Endothelial cell of umbilical vein (primary cell): ENCODE results near the gene TRDN. TPM values are rescaled to one million over a fixed set of nuclear protein-coding genes. Genes with fewer than 3 reads are reported as not detected.

Experiments used
- BruUV-seq: library from RNA; stranded (reverse); fragments of 400-500 nt; replicated peaks from 2 replicates; lab custom pipeline; 2021; lab: Mats Ljungman, UMichigan
- CTCF ChIA-PET: fragments of 300-600, 350-600 bp; sonication (Branson Sonifier 250); formaldehyde crosslinking; loops from one replicate; lab custom pipeline; 2021; ENCODE audit warnings: antibody characterized with exemption, inconsistent platforms; lab: Charles Lee
- POLR2A ChIA-PET: fragments of 300-600, 350-600 bp; sonication (Branson Sonifier 250); formaldehyde crosslinking; loops from one replicate; lab custom pipeline; 2021; ENCODE audit warnings: antibody characterized with exemption, inconsistent platforms; lab: Charles Lee
- DNase-seq: peaks from one replicate; pipeline ENCODE4 v3.0.0-alpha.2; 2011; ENCODE audit warnings: low read depth, low spot score
- FAIRE-seq: peaks from 2 replicates; lab custom pipeline; 2011; peaks lifted over from hg19 to GRCh38; lab: Jason Lieb, UNC
- H2AFZ ChIP-seq: 2 replicates; pipeline ENCODE4 v1.6.0; 2012; ENCODE audit warnings: low read depth, low read length, control low read depth, inconsistent platforms
- H3K27ac ChIP-seq: 2 replicates; pipeline ENCODE4 v1.5.1; 2011; ENCODE audit warnings: low read depth, mild to moderate bottlenecking, control low read depth, low read length, moderate library complexity; ENCODE audit not compliant: insufficient read depth
- H3K27me3 ChIP-seq, 2 experiments: 2 replicates each; pipeline versions ENCODE4 v1.6.0 to v1.6.1; 2011; ENCODE audit warnings: low read length in 2 of 2, mixed read lengths in 1 of 2; ENCODE audit not compliant: control insufficient read depth in 2 of 2, insufficient read depth in 2 of 2
- H3K36me3 ChIP-seq, 2 experiments: 2 replicates in 1 of 2; 3 replicates in 1 of 2; pipeline ENCODE4 v1.5.1; 2011; ENCODE audit warnings: low read length in 2 of 2, mild to moderate bottlenecking in 1 of 2, moderate library complexity in 1 of 2; ENCODE audit not compliant: control insufficient read depth in 2 of 2, insufficient read depth in 2 of 2; ENCODE audit errors: extremely low read depth in 1 of 2
- H3K4me1 ChIP-seq: 3 replicates; pipeline ENCODE4 v1.5.1; 2011; ENCODE audit warnings: mild to moderate bottlenecking, low read length; ENCODE audit not compliant: control insufficient read depth, insufficient read depth; ENCODE audit errors: extremely low read depth
- H3K4me2 ChIP-seq: 2 replicates; pipeline ENCODE4 v1.6.1; 2011; ENCODE audit warnings: low read length, control low read depth, mixed read lengths; ENCODE audit not compliant: insufficient read depth
- H3K4me3 ChIP-seq, 3 experiments: fragments of 200-600 bp in 1 of 3; sonication (generic), shearing (Covaris generic) in 1 of 3; replicated peaks in 1 of 3; 2 replicates each; pipeline ENCODE4 v1.5.1; 2011 to 2016; ENCODE audit warnings: control low read depth in 3 of 3, low read length in 3 of 3, mild to moderate bottlenecking in 2 of 3, inconsistent platforms in 1 of 3, low read depth in 1 of 3, moderate library complexity in 1 of 3; ENCODE audit not compliant: insufficient read depth in 1 of 3
- H3K79me2 ChIP-seq: 2 replicates; pipeline ENCODE4 v1.6.0; 2012; ENCODE audit warnings: low read length, inconsistent platforms; ENCODE audit not compliant: control insufficient read depth, insufficient read depth
- H3K9ac ChIP-seq: replicated peaks from 2 replicates; pipeline ENCODE3; 2011; ENCODE audit warnings: low read length, control low read depth; ENCODE audit not compliant: insufficient read depth; ENCODE audit errors: extremely low read depth
- H3K9me1 ChIP-seq: replicated peaks from 3 replicates; pipeline ENCODE4 v1.6.0; 2011; ENCODE audit warnings: mild to moderate bottlenecking, low read length; ENCODE audit not compliant: control insufficient read depth, insufficient read depth; ENCODE audit errors: extremely low read depth
- H3K9me3 ChIP-seq: replicated peaks from 2 replicates; pipeline ENCODE4 v1.5.1; 2012; ENCODE audit warnings: low read length, inconsistent platforms; ENCODE audit not compliant: control insufficient read depth, insufficient read depth
- H4K20me1 ChIP-seq: replicated peaks from 2 replicates; pipeline ENCODE3; 2011; ENCODE audit warnings: mild to moderate bottlenecking, low read length; ENCODE audit not compliant: control insufficient read depth, insufficient read depth; ENCODE audit errors: extremely low read depth
- CTCF ChIP-seq, 2 donors: IDR thresholded peaks; 1 replicate in 1 of 2; 2 replicates in 1 of 2; pipeline ENCODE4 v1.5.1; 2011; ENCODE audit warnings: low read length in 2 of 2, mild to moderate bottlenecking in 2 of 2, moderate library complexity in 2 of 2, control low read depth in 1 of 2, inconsistent platforms in 1 of 2, low read depth in 1 of 2; ENCODE audit not compliant: insufficient read depth in 1 of 2; ENCODE audit errors: extremely low read depth in 1 of 2
- EZH2 ChIP-seq: IDR thresholded peaks from 2 replicates; pipeline ENCODE4 v1.6.1; 2012; ENCODE audit warnings: borderline replicate concordance, low read depth, mild to moderate bottlenecking, moderate library complexity, low read length, inconsistent platforms; ENCODE audit not compliant: severe bottlenecking
- FOS ChIP-seq: IDR thresholded peaks from 2 replicates; pipeline ENCODE4 v1.6.1; 2011; ENCODE audit warnings: mild to moderate bottlenecking, low read length, moderate library complexity, borderline replicate concordance; ENCODE audit not compliant: insufficient read depth
- GATA2 ChIP-seq: IDR thresholded peaks from 2 replicates; pipeline ENCODE4 v1.7.0; 2011; ENCODE audit warnings: low read depth, mild to moderate bottlenecking, moderate library complexity, mixed read lengths, low read length; ENCODE audit not compliant: insufficient read length, insufficient read depth
- JUN ChIP-seq: IDR thresholded peaks from 2 replicates; pipeline ENCODE4 v1.6.1; 2011; ENCODE audit warnings: borderline replicate concordance, low read depth; ENCODE audit not compliant: insufficient read length, insufficient read depth
- MYC ChIP-seq: IDR thresholded peaks from one replicate; pipeline ENCODE4 v1.6.1; 2011; ENCODE audit warnings: mild to moderate bottlenecking, low read depth, low read length
- POLR2A ChIP-seq: IDR thresholded peaks from 2 replicates; pipeline ENCODE4 v1.6.1; 2012; ENCODE audit warnings: low read depth, mild to moderate bottlenecking, control low read depth, low read length
- POLR2AphosphoS5 ChIP-seq: IDR thresholded peaks from 2 replicates; pipeline ENCODE4 v1.6.1; 2012; ENCODE audit warnings: low read depth, mild to moderate bottlenecking, control low read depth, low read length, moderate library complexity; ENCODE audit not compliant: insufficient read depth
- dilution Hi-C: fragments of 300-500 bp; cut with MboI; formaldehyde crosslinking; loops from one replicate; pipeline ENCODE4 v1.15.0; 2019; ENCODE audit warnings: low sequenced_read_pairs; ENCODE audit not compliant: extremely low pct_ligation_motif_present
- intact Hi-C: fragments of 100-400 bp; cut with micrococcal nuclease; formaldehyde crosslinking; loops from one replicate; pipeline ENCODE4 v1.10.0; 2022
- polyA plus RNA-seq, 4 experiments: library from polyadenylated mRNA; depleted of rRNA in 3 of 4; stranded (reverse) in 3 of 4; unstranded in 1 of 4; fragments of >200 nt; gene quantifications; 2 replicates each; pipeline versions ENCODE4 v1.2.1 to v1.2.3, GENCODE V29; 2011 to 2012; ENCODE audit warnings: missing spikeins in 1 of 4
- total RNA-seq: library from RNA; stranded (reverse); gene quantifications from 2 replicates; pipeline ENCODE4 v1.2.3, GENCODE V29; 2021
- TF ChIP-seq, protein P1 (sequence below): IDR thresholded peaks from 2 replicates; pipeline ENCODE4 v1.6.1; 2011; ENCODE audit not compliant: insufficient read depth, insufficient read length

Gene TRDN
- total and polyA plus RNA-seq, 2 donors (not counting 3 experiments of a cell fraction or from before 2014, with no cell fraction given): not detected

- FAIRE-seq (no peak), DNase-seq (no peak)
- TF ChIP-seq EZH2: no peak
- TF ChIP-seq MYC: no peak
- no peak for TF ChIP-seq JUN
- Histone ChIP-seq H2AFZ (no peak overlapping the region), H3K9ac (no peak overlapping the region), H3K27ac (no peak overlapping the region), H3K9me1 (no peaks in the 10 kb centered on the region), H3K36me3 (no peaks in the 10 kb centered on the region), H3K9me3 (no peaks in the 10 kb centered on the region), H3K4me3 (no peak overlapping the region), H3K4me2 (no peak overlapping the region), H3K27me3 (peaks cover 0 to 11% of the 10 kb centered on the region in 2 experiments), H3K79me2 (no peaks in the 10 kb centered on the region), H3K4me1 (no peaks in the 10 kb centered on the region), H4K20me1 (no peaks in the 10 kb centered on the region)
- intact Hi-C loops (no loop called here), dilution Hi-C loops (no loop called here)
- BruUV-seq: no TSS peak
- POLR2A ChIA-PET: no interaction called here
- CTCF ChIA-PET: no interaction called here
These were observed 65.7 kb downstream of the TRDN start for GRCh38 chr6:123570813-123571684.

DNA sequence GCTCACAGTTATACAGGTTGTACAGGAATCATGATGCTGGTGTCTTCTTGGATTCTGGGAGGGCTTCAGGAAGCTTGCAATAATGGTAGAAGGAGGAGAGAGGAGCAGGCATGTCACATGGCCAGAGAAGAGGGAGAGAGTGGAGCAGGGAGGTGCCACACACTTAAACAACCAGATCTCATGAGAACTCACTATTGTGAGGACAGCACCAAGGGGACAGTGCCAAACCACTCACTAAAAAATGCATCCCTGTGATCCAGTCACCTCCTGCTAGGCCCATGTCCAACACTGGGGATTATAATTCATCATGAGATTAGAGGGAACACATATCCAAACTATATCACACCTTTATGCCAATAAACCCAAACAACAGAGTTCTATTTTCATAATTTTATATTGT, 67.2 kb downstream of the TRDN start:
- Histone ChIP-seq H3K27ac (no peak overlapping the region), H3K79me2 (no peaks in the 10 kb centered on the region), H3K4me1 (no peaks in the 10 kb centered on the region), H3K9me1 (no peaks in the 10 kb centered on the region), H3K4me3 (no peak overlapping the region), H3K27me3 (peaks cover 4 to 14% of the 10 kb centered on the region in 2 experiments), H3K36me3 (no peaks in the 10 kb centered on the region), H2AFZ (no peak overlapping the region), H3K9me3 (no peaks in the 10 kb centered on the region), H3K9ac (no peak overlapping the region), H3K4me2 (no peak overlapping the region), H4K20me1 (no peaks in the 10 kb centered on the region)
- FAIRE-seq: no peak
- no peak for DNase-seq
- ChIA-PET POLR2A (no interaction called here), CTCF (no interaction called here)
- BruUV-seq: no TSS peak
- dilution Hi-C loops (no loop called here), intact Hi-C loops (no loop called here)
- no peak for TF ChIP-seq FOS
- no peak for TF ChIP-seq EZH2
- TF ChIP-seq POLR2AphosphoS5: no peak
- TF ChIP-seq JUN: no peak
- TF ChIP-seq, protein P1, sequence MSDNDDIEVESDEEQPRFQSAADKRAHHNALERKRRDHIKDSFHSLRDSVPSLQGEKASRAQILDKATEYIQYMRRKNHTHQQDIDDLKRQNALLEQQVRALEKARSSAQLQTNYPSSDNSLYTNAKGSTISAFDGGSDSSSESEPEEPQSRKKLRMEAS: no peak
- TF ChIP-seq POLR2A: no peak
- TF ChIP-seq GATA2: no peak
- TF ChIP-seq MYC: no peak
- no peak for TF ChIP-seq CTCF (IDR thresholded peaks at IDR 0.05; ENCODE audit: extremely low read depth in 1 of 2, insufficient read depth in 1 of 2, low read depth in 1 of 2, low read length in 2 of 2)
